Measurements from ENCODE around the gene NRG2.

Gene NRG2

GRCh38 chr5:139855451-139855850 lies 187.6 kb downstream of the NRG2 start:
- DNase-seq (ENCODE audit: low read depth) = no peak
- in situ Hi-C loops (cut with HindIII; ENCODE audit: low sequenced_read_pairs) = no loop called here
- TF ChIP-seq CTCF (IDR thresholded peaks at IDR 0.05; ENCODE audit: low read depth, low read length, missing control alignments) = no peak
- no peak overlapping the region for H3K4me3 ChIP-seq (ENCODE audit: low read depth, low read length)

GRCh38 chr5:139854953-139855352 lies 188.1 kb downstream of the NRG2 start:
- TF ChIP-seq CTCF (IDR thresholded peaks at IDR 0.05; ENCODE audit: low read depth, low read length, missing control alignments) = no peak
- no peak for DNase-seq (ENCODE audit: low read depth)
- no peak overlapping the region for H3K4me3 ChIP-seq (ENCODE audit: low read depth, low read length)
- in situ Hi-C loops (cut with HindIII; ENCODE audit: low sequenced_read_pairs) = no loop called here

- no peak for TF ChIP-seq CTCF (IDR thresholded peaks at IDR 0.05; ENCODE audit: low read depth, low read length, missing control alignments)
- H3K4me3 ChIP-seq (ENCODE audit: low read depth, low read length) = no peak overlapping the region
- in situ Hi-C loops (cut with HindIII; ENCODE audit: low sequenced_read_pairs) = no loop called here
- no peak for DNase-seq (ENCODE audit: low read depth)
Observed at GRCh38 chr5:139854029-139854605, 189.0 kb downstream of the NRG2 start.

GRCh38 chr5:139852696-139853095 lies 190.4 kb downstream of the NRG2 start:
- no peak overlapping the region for H3K4me3 ChIP-seq (ENCODE audit: low read depth, low read length)
- no peak for DNase-seq (ENCODE audit: low read depth)
- no peak for TF ChIP-seq CTCF (IDR thresholded peaks at IDR 0.05; ENCODE audit: low read depth, low read length, missing control alignments)
- in situ Hi-C loops (cut with HindIII; ENCODE audit: low sequenced_read_pairs) = no loop called here

GRCh38 chr5:139851558-139851957 lies 191.5 kb downstream of the NRG2 start:
- TF ChIP-seq CTCF (IDR thresholded peaks at IDR 0.05; ENCODE audit: low read depth, low read length, missing control alignments) = no peak
- DNase-seq (ENCODE audit: low read depth) = no peak
- in situ Hi-C loops (cut with HindIII; ENCODE audit: low sequenced_read_pairs) = no loop called here
- H3K4me3 ChIP-seq (ENCODE audit: low read depth, low read length) = no peak overlapping the region

GRCh38 chr5:139850423-139851016 lies 192.6 kb downstream of the NRG2 start:
- no peak overlapping the region for H3K4me3 ChIP-seq (ENCODE audit: low read depth, low read length)
- DNase-seq (ENCODE audit: low read depth) = no peak
- no peak for TF ChIP-seq CTCF (IDR thresholded peaks at IDR 0.05; ENCODE audit: low read depth, low read length, missing control alignments)
- in situ Hi-C loops (cut with HindIII; ENCODE audit: low sequenced_read_pairs) = no loop called here
